Suprapubic skin (tissue), 4 donors: Measurements from ENCODE around the gene MNT.

Source experiments
- EP300 ChIP-seq: sonication (generic); formaldehyde crosslinking; IDR thresholded peaks from one replicate; pipeline ENCODE4 v1.6.1; 2017; ENCODE audit warnings: antibody characterized with exemption
- POLR2A ChIP-seq, 2 donors: fragments of 450-650 bp; IDR thresholded peaks; one replicate each; pipeline ENCODE4 v1.6.1; 2017; ENCODE audit warnings: antibody characterized with exemption in 2 of 2, mild to moderate bottlenecking in 2 of 2, moderate library complexity in 2 of 2
- POLR2AphosphoS5 ChIP-seq, 3 donors: sonication (generic); formaldehyde crosslinking; IDR thresholded peaks; one replicate each; pipeline ENCODE4 v1.6.1; 2017; ENCODE audit warnings: antibody characterized with exemption in 3 of 3
- TF ChIP-seq, protein P1 (sequence below), 2 donors: fragments of 200-600 bp in 1 of 2; fragments of 450-650 bp in 1 of 2; sonication (generic) in 1 of 2; IDR thresholded peaks; one replicate each; pipeline ENCODE4 v1.5.1; 2016 to 2019; ENCODE audit warnings: antibody characterized with exemption in 2 of 2, mild to moderate bottlenecking in 1 of 2, moderate library complexity in 1 of 2

DNA sequence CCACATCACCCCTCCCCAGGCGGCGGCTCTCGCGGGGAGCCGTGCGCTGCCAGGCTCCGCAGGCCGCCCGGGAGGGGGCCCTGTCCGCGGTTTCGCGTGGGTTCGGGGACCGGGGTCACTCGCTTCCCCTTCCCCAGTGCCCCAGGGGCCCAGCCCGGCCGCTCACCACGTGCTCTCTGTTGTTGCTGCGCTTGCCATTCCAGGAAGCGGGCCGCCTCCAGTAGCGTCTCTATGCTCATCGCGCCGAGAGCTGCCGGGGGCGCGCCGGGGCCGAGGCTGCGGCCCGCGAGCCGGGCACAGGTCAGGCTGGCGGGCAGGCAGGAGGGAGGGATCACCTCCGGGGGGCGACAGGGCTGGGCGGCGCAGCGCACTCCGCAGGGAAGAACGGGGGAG, 390 bp downstream of the MNT start:
- TF ChIP-seq POLR2AphosphoS5 (IDR thresholded peaks at IDR 0.05) (no peak), POLR2A (IDR thresholded peaks at IDR 0.05) (no peak), EP300 (no peak)
- TF ChIP-seq, protein P1, sequence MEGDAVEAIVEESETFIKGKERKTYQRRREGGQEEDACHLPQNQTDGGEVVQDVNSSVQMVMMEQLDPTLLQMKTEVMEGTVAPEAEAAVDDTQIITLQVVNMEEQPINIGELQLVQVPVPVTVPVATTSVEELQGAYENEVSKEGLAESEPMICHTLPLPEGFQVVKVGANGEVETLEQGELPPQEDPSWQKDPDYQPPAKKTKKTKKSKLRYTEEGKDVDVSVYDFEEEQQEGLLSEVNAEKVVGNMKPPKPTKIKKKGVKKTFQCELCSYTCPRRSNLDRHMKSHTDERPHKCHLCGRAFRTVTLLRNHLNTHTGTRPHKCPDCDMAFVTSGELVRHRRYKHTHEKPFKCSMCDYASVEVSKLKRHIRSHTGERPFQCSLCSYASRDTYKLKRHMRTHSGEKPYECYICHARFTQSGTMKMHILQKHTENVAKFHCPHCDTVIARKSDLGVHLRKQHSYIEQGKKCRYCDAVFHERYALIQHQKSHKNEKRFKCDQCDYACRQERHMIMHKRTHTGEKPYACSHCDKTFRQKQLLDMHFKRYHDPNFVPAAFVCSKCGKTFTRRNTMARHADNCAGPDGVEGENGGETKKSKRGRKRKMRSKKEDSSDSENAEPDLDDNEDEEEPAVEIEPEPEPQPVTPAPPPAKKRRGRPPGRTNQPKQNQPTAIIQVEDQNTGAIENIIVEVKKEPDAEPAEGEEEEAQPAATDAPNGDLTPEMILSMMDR (IDR thresholded peaks at IDR 0.05) = no peak
